ENCODE results near the gene AFDN.
"Not testable (repeated sequence)": the region's sequence is repeated elsewhere in the genome, so short reads cannot be mapped to it uniquely, and the experiment has no call there.

The AFDN gene

GRCh38 chr6:168000198-168001028 is 173.7 kb downstream of the AFDN start:
- TF ChIP-seq CTCF (conservative IDR thresholded peaks at IDR 0.05; ENCODE audit: low read depth, low read length), result no peak
- H3K27me3 ChIP-seq (ENCODE audit: insufficient read depth, low read depth), result no peaks in the 10 kb centered on the region
- no peaks in the 10 kb centered on the region for H4K20me1 ChIP-seq (ENCODE audit: insufficient read depth)
- no peak overlapping the region for H2AFZ ChIP-seq (ENCODE audit: low read depth)
- H3K79me2 ChIP-seq (ENCODE audit: insufficient read depth, low read depth), result no peaks in the 10 kb centered on the region
- no peaks in the 10 kb centered on the region for H3K4me1 ChIP-seq (ENCODE audit: low read depth, poor library complexity, severe bottlenecking)
- no peak overlapping the region for H3K9ac ChIP-seq
- H3K4me2 ChIP-seq, result no peak overlapping the region
- H3K4me3 ChIP-seq (IDR thresholded peaks at IDR 0.05; ENCODE audit: insufficient read depth, low read depth, low read length), result no peak overlapping the region
- H3K27ac ChIP-seq, result no peak overlapping the region
- H3K36me3 ChIP-seq (ENCODE audit: insufficient read depth), result no peaks in the 10 kb centered on the region

- H3K4me3 ChIP-seq (IDR thresholded peaks at IDR 0.05; ENCODE audit: insufficient read depth, low read depth, low read length), result no peak overlapping the region
- H3K4me2 ChIP-seq, result no peak overlapping the region
- no peak overlapping the region for H2AFZ ChIP-seq (ENCODE audit: low read depth)
- no peaks in the 10 kb centered on the region for H4K20me1 ChIP-seq (ENCODE audit: insufficient read depth)
- H3K27me3 ChIP-seq (ENCODE audit: insufficient read depth, low read depth), result no peaks in the 10 kb centered on the region
- no peaks in the 10 kb centered on the region for H3K79me2 ChIP-seq (ENCODE audit: insufficient read depth, low read depth)
- no peak overlapping the region for H3K9ac ChIP-seq
- H3K36me3 ChIP-seq (ENCODE audit: insufficient read depth), result no peaks in the 10 kb centered on the region
- H3K4me1 ChIP-seq (ENCODE audit: low read depth, poor library complexity, severe bottlenecking), result no peaks in the 10 kb centered on the region
- no peak overlapping the region for H3K27ac ChIP-seq
- TF ChIP-seq CTCF (conservative IDR thresholded peaks at IDR 0.05; ENCODE audit: low read depth, low read length), result no peak
These were observed 174.3 kb downstream of the AFDN start for GRCh38 chr6:168001029-168001332.

- not testable (repeated sequence) for H3K4me2 ChIP-seq; H3K9ac ChIP-seq; H3K27ac ChIP-seq; H3K4me3 ChIP-seq (IDR thresholded peaks at IDR 0.05; ENCODE audit: insufficient read depth, low read depth, low read length); H3K36me3 ChIP-seq (ENCODE audit: insufficient read depth); H3K27me3 ChIP-seq (ENCODE audit: insufficient read depth, low read depth); H2AFZ ChIP-seq (ENCODE audit: low read depth); H3K4me1 ChIP-seq (ENCODE audit: low read depth, poor library complexity, severe bottlenecking); H3K79me2 ChIP-seq (ENCODE audit: insufficient read depth, low read depth); H4K20me1 ChIP-seq (ENCODE audit: insufficient read depth)
These were observed 174.8 kb downstream of the AFDN start for GRCh38 chr6:168001514-168001913.

- Histone ChIP-seq H3K27ac (no peak overlapping the region), H4K20me1 (ENCODE audit: insufficient read depth) (no peaks in the 10 kb centered on the region), H3K4me2 (no peak overlapping the region), H3K36me3 (ENCODE audit: insufficient read depth) (no peaks in the 10 kb centered on the region), H3K4me3 (IDR thresholded peaks at IDR 0.05; ENCODE audit: insufficient read depth, low read depth, low read length) (no peak overlapping the region), H3K4me1 (ENCODE audit: low read depth, poor library complexity, severe bottlenecking) (peaks cover 6% of the 10 kb centered on the region), H3K27me3 (ENCODE audit: insufficient read depth, low read depth) (no peaks in the 10 kb centered on the region), H3K79me2 (ENCODE audit: insufficient read depth, low read depth) (no peaks in the 10 kb centered on the region), H3K9ac (no peak overlapping the region), H2AFZ (ENCODE audit: low read depth) (no peak overlapping the region)
- TF ChIP-seq CTCF (conservative IDR thresholded peaks at IDR 0.05; ENCODE audit: low read depth, low read length), result no peak
These were observed 176.1 kb downstream of the AFDN start for GRCh38 chr6:168002804-168003203.

GRCh38 chr6:168004023-168004422 is 177.3 kb downstream of the AFDN start:
- Histone ChIP-seq H3K4me2 (no peak overlapping the region), H4K20me1 (ENCODE audit: insufficient read depth) (no peaks in the 10 kb centered on the region), H3K9ac (no peak overlapping the region), H3K27me3 (ENCODE audit: insufficient read depth, low read depth) (no peaks in the 10 kb centered on the region), H3K36me3 (ENCODE audit: insufficient read depth) (no peaks in the 10 kb centered on the region), H3K79me2 (ENCODE audit: insufficient read depth, low read depth) (no peaks in the 10 kb centered on the region), H3K4me1 (ENCODE audit: low read depth, poor library complexity, severe bottlenecking) (peaks cover 9% of the 10 kb centered on the region), H3K27ac (no peak overlapping the region), H3K4me3 (IDR thresholded peaks at IDR 0.05; ENCODE audit: insufficient read depth, low read depth, low read length) (no peak overlapping the region), H2AFZ (ENCODE audit: low read depth) (no peak overlapping the region)
- no peak for TF ChIP-seq CTCF (conservative IDR thresholded peaks at IDR 0.05; ENCODE audit: low read depth, low read length)

Measured in KMS-11 (cell line).